H1 (cell line): Measurements from ENCODE around the gene RHBDF1. TPM values are rescaled to one million over a fixed set of nuclear protein-coding genes. Genes with fewer than 3 reads are reported as not detected.
A peak's percentile ranks its signal among the peaks of the same experiment; 100 is the strongest.

Experiments used
- CTCF ChIA-PET: fragments of 300-600 bp; sonication (Branson Sonifier 250); formaldehyde crosslinking; loops from one replicate; lab custom pipeline; 2021; ENCODE audit not compliant: partially characterized antibody; lab: Charles Lee
- POLR2A ChIA-PET: fragments of 300-600 bp; sonication (Branson Sonifier 250); formaldehyde crosslinking; loops from one replicate; lab custom pipeline; 2021; ENCODE audit warnings: inconsistent platforms; ENCODE audit not compliant: partially characterized antibody; lab: Charles Lee
- DNase-seq, 2 experiments: peaks; one replicate each; pipeline versions ENCODE4 v3.0.0 to v3.0.0-alpha.2; 2010 to 2022; ENCODE audit warnings: low spot score in 2 of 2, low read depth in 1 of 2, mixed read lengths in 1 of 2
- FAIRE-seq: peaks from 2 replicates; lab custom pipeline; 2011; peaks lifted over from hg19 to GRCh38; lab: Jason Lieb, UNC
- H2AFZ ChIP-seq: 2 replicates; pipeline ENCODE4 v1.8.1; 2012; ENCODE audit warnings: low read length, inconsistent platforms
- H2AK5ac ChIP-seq: 2 replicates; pipeline ENCODE4 v1.6.1; 2013; ENCODE audit warnings: low read depth, low read length
- H2BK120ac ChIP-seq: replicated peaks from 2 replicates; pipeline ENCODE3; 2013; ENCODE audit warnings: low read depth, low read length, inconsistent platforms
- H2BK12ac ChIP-seq: 2 replicates; pipeline ENCODE4 v1.6.1; 2013; ENCODE audit warnings: low read depth, low read length
- H2BK15ac ChIP-seq: 2 replicates; pipeline ENCODE4 v1.6.1; 2013; ENCODE audit warnings: low read length
- H2BK20ac ChIP-seq: 2 replicates; pipeline ENCODE4 v1.6.1; 2013; ENCODE audit warnings: low read length
- H2BK5ac ChIP-seq: 2 replicates; pipeline ENCODE4 v1.6.1; 2013; ENCODE audit warnings: low read depth, low read length
- H3K14ac ChIP-seq: 2 replicates; pipeline ENCODE4 v1.6.1; 2013; ENCODE audit warnings: inconsistent platforms; ENCODE audit not compliant: insufficient read length
- H3K18ac ChIP-seq: 2 replicates; pipeline ENCODE4 v1.6.1; 2013; ENCODE audit warnings: low read length; ENCODE audit errors: extremely low read depth
- H3K23ac ChIP-seq: 2 replicates; pipeline ENCODE4 v1.6.1; 2013; ENCODE audit warnings: inconsistent platforms; ENCODE audit not compliant: insufficient read length
- H3K23me2 ChIP-seq: 2 replicates; pipeline ENCODE4 v1.6.1; 2013; ENCODE audit warnings: low read depth, low read length
- H3K27ac ChIP-seq: 2 replicates; pipeline ENCODE4 v1.6.1; 2011; ENCODE audit warnings: low read depth, low read length, inconsistent platforms
- H3K27me3 ChIP-seq, 4 experiments: replicated peaks in 1 of 4; 1 replicate in 1 of 4; 2 replicates in 3 of 4; pipeline versions ENCODE4 v1.6.1 to v1.8.1; 2011 to 2013; ENCODE audit warnings: low read length in 3 of 4, mild to moderate bottlenecking in 3 of 4, inconsistent platforms in 2 of 4, mixed read lengths in 2 of 4, moderate library complexity in 1 of 4; ENCODE audit not compliant: control insufficient read depth in 3 of 4, insufficient read depth in 3 of 4; ENCODE audit errors: extremely low read depth in 1 of 4
- H3K36me3 ChIP-seq, 4 experiments: 2 replicates each; pipeline versions ENCODE4 v1.6.1 to v1.8.1; 2011 to 2013; ENCODE audit warnings: mild to moderate bottlenecking in 4 of 4, low read length in 3 of 4, moderate library complexity in 2 of 4, control low read depth in 1 of 4, inconsistent platforms in 1 of 4; ENCODE audit not compliant: insufficient read depth in 4 of 4, control insufficient read depth in 2 of 4
- H3K4ac ChIP-seq: replicated peaks from 2 replicates; pipeline ENCODE3; 2013; ENCODE audit warnings: low read length, low read depth, mixed read lengths, inconsistent platforms; ENCODE audit not compliant: insufficient read length
- H3K4me1 ChIP-seq, 4 experiments: replicated peaks in 1 of 4; 1 replicate in 1 of 4; 2 replicates in 3 of 4; pipeline versions ENCODE4 v1.6.1 to v1.8.1; 2011 to 2013; ENCODE audit warnings: low read length in 3 of 4, inconsistent platforms in 2 of 4, mixed read lengths in 1 of 4; ENCODE audit not compliant: insufficient read depth in 4 of 4, control insufficient read depth in 3 of 4
- H3K4me2 ChIP-seq, 2 experiments: 2 replicates each; pipeline versions ENCODE4 v1.6.1 to v1.8.1; 2011 to 2013; ENCODE audit warnings: low read depth in 2 of 2, low read length in 2 of 2, control low read depth in 1 of 2, inconsistent platforms in 1 of 2, mild to moderate bottlenecking in 1 of 2; ENCODE audit not compliant: insufficient read depth in 1 of 2
- H3K4me3 ChIP-seq, 4 experiments: fragments of 200-600, 300-600 bp in 1 of 4; sonication (generic), shearing (Covaris generic), sonication (Bioruptor Twin) in 1 of 4; 2 replicates each; pipeline versions ENCODE4 v1.5.1 to v1.8.1; 2011 to 2016; ENCODE audit warnings: low read length in 4 of 4, low read depth in 3 of 4, control low read depth in 2 of 4, inconsistent platforms in 2 of 4, mild to moderate bottlenecking in 2 of 4, mixed read lengths in 1 of 4, moderate library complexity in 1 of 4; ENCODE audit not compliant: insufficient read depth in 2 of 4; ENCODE audit errors: extremely low read depth in 1 of 4
- H3K56ac ChIP-seq: replicated peaks from 2 replicates; pipeline ENCODE3; 2013; ENCODE audit warnings: low read depth, mild to moderate bottlenecking, mixed read lengths, low read length, inconsistent platforms; ENCODE audit not compliant: insufficient read length
- H3K79me1 ChIP-seq: 2 replicates; pipeline ENCODE4 v1.6.1; 2013; ENCODE audit warnings: low read depth, low read length, control low read depth
- H3K79me2 ChIP-seq, 2 experiments: 2 replicates each; pipeline versions ENCODE4 v1.6.1 to v1.8.1; 2012 to 2013; ENCODE audit warnings: low read length in 2 of 2, mild to moderate bottlenecking in 2 of 2, inconsistent platforms in 1 of 2; ENCODE audit not compliant: insufficient read depth in 2 of 2, control insufficient read depth in 1 of 2
- H3K9ac ChIP-seq, 4 experiments: replicated peaks in 1 of 4; 1 replicate in 1 of 4; 2 replicates in 3 of 4; pipeline versions ENCODE4 v1.6.1 to v1.8.1; 2011 to 2013; ENCODE audit warnings: low read depth in 3 of 4, low read length in 3 of 4, control low read depth in 2 of 4, mild to moderate bottlenecking in 2 of 4, moderate library complexity in 2 of 4, inconsistent platforms in 1 of 4; ENCODE audit errors: extremely low read depth in 1 of 4
- H3K9me3 ChIP-seq, 2 experiments: 2 replicates each; pipeline versions ENCODE4 v1.6.1 to v1.8.1; 2012 to 2013; ENCODE audit warnings: mild to moderate bottlenecking in 2 of 2, moderate library complexity in 2 of 2, control low read depth in 1 of 2, inconsistent platforms in 1 of 2, low read depth in 1 of 2, low read length in 1 of 2, mixed read lengths in 1 of 2; ENCODE audit not compliant: insufficient read depth in 2 of 2
- H4K20me1 ChIP-seq, 2 experiments: replicated peaks in 1 of 2; 2 replicates each; pipeline versions ENCODE3 to v1.8.1; 2011 to 2013; ENCODE audit warnings: inconsistent platforms in 2 of 2, low read length in 2 of 2, mild to moderate bottlenecking in 1 of 2; ENCODE audit not compliant: insufficient read depth in 2 of 2, control insufficient read depth in 1 of 2
- H4K5ac ChIP-seq: 2 replicates; pipeline ENCODE4 v1.6.1; 2013; ENCODE audit warnings: low read length, low read depth, mixed read lengths, inconsistent platforms; ENCODE audit not compliant: insufficient read length
- H4K8ac ChIP-seq: 2 replicates; pipeline ENCODE4 v1.8.0; 2013; ENCODE audit warnings: mild to moderate bottlenecking, moderate library complexity, low read length, inconsistent platforms; ENCODE audit not compliant: insufficient read depth; ENCODE audit errors: extremely low read depth
- H4K91ac ChIP-seq: replicated peaks from 2 replicates; pipeline ENCODE3; 2013; ENCODE audit warnings: low read length, mixed read lengths, inconsistent platforms; ENCODE audit not compliant: insufficient read length
- RAD21 ChIP-seq, 2 experiments: IDR thresholded peaks in 1 of 2; conservative IDR thresholded peaks in 1 of 2; 2 replicates each; pipeline ENCODE4 v1.6.1; 2011; ENCODE audit warnings: low read depth in 2 of 2, low read length in 2 of 2, improper control_type of control experiment in 1 of 2, inconsistent platforms in 1 of 2, mild to moderate bottlenecking in 1 of 2, moderate library complexity in 1 of 2
- SIN3A ChIP-seq, 2 experiments: IDR thresholded peaks in 1 of 2; conservative IDR thresholded peaks in 1 of 2; 2 replicates each; pipeline ENCODE4 v1.6.1; 2011 to 2012; ENCODE audit warnings: low read length in 2 of 2, improper control_type of control experiment in 1 of 2, low read depth in 1 of 2, mild to moderate bottlenecking in 1 of 2
- TAF7 ChIP-seq: optimal IDR thresholded peaks from 2 replicates; pipeline ENCODE3; 2011; ENCODE audit warnings: low read depth, mild to moderate bottlenecking, inconsistent platforms, low read length, moderate library complexity, borderline replicate concordance
- YY1 ChIP-seq: IDR thresholded peaks from 2 replicates; pipeline ENCODE4 v1.6.1; 2011; ENCODE audit warnings: low read depth, mild to moderate bottlenecking, low read length
- WGBS, 2 experiments: shearing (Covaris generic) in 1 of 2; methylation state at CpG; one replicate each; pipeline versions ENCODE4 v1.1.6 to v1.1.7; 2013 to 2015; ENCODE audit warnings: low lambda C conversion rate in 2 of 2, mixed read lengths in 2 of 2, inconsistent platforms in 1 of 2, low coverage in 1 of 2, missing lambda C conversion rate in 1 of 2; ENCODE audit not compliant: insufficient replicate concordance in 2 of 2, insufficient coverage in 1 of 2, insufficient read length in 1 of 2; ENCODE audit errors: extremely low coverage in 1 of 2, missing lambda C conversion rate in 1 of 2; 5-methylcytosine and 5-hydroxymethylcytosine counted together
- polyA plus RNA-seq, 7 experiments: library from polyadenylated mRNA; depleted of rRNA in 3 of 7; stranded (reverse) in 5 of 7; unstranded in 2 of 7; fragments of >200 nt in 5 of 7; fragments of 200-250 nt in 2 of 7; gene quantifications; 1 replicate in 5 of 7; 2 replicates in 1 of 7; 4 replicates in 1 of 7; pipeline versions ENCODE4 v1.2.1 to v1.2.3, GENCODE V29; 2011 to 2013; ENCODE audit warnings: missing spikeins in 2 of 7, mixed read lengths in 2 of 7
- total RNA-seq: library from RNA; stranded (reverse); fragmentation: NEBNext Ultra II Directional; extraction: Animal tissue kit (Norgen Biotek cat#: 25700); gene quantifications from 2 replicates; pipeline ENCODE4 v1.2.1, GENCODE V29; 2021
- TF ChIP-seq, protein P1 (sequence below): IDR thresholded peaks from 2 replicates; pipeline ENCODE4 v1.6.1; 2012; ENCODE audit warnings: inconsistent platforms
- TF ChIP-seq, protein P2 (sequence below), 3 experiments: IDR thresholded peaks; 1 replicate in 2 of 3; 2 replicates in 1 of 3; pipeline versions ENCODE4 v1.5.1 to v1.6.1; 2011; ENCODE audit warnings: low read length in 3 of 3, mild to moderate bottlenecking in 3 of 3, inconsistent platforms in 2 of 3, low read depth in 1 of 3, moderate library complexity in 1 of 3; ENCODE audit not compliant: insufficient read depth in 1 of 3; ENCODE audit errors: control extremely low read depth in 1 of 3

The RHBDF1 gene
- total and polyA plus RNA-seq, 2 of the 8 experiments (the other 6 are each of a cell fraction or from before 2014, with no cell fraction given) = 37.4 to 51.6 TPM

DNA sequence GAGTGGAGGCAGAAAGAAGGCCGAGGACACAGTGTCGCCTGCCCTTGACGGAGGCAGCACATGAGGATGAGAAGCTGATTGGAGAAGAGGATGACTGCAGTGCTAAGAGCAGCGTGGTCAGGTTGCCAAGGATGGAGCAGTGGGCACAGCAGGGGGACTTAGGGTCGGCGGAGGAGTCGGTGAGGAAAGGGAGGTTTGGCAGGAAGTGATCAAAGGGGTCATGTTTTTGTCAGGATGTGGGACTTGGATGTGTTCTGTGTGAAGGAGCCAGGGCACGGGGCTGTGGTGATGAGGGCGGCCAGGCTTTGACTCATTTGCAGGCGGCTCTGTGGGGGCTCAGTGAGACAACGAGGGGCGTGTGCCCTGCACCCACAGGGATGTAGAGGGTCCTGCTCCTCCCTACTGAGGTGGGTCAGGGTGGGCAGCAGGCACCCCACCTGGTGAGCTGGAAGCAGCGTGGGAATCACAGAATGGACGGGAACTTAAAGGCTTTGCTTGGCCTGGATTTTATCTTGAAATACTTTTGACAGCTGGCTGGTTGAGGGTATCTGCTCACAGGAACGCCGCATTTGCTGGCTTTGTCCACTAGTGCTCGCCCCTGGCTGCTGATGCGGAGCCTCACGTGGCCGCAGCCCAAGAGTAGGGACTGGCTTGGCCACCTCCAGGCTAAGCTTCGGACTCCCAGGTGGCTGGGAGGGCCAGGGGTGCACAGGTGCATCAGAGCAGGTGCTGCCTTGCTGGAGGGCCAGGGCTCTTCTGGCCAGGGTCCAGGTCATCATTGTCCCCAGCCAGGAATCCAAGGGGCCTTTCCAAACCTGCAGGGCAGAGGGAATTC lies 11.6 kb upstream of the RHBDF1 start:
- Histone ChIP-seq H2BK12ac (no peak overlapping the region), H3K23me2 (no peaks in the 10 kb centered on the region), H2BK15ac (no peak overlapping the region), H3K36me3 (peaks cover 7 to 14% (median 9%) of the 10 kb centered on the region in 4 experiments; a peak in 7 of 8 replicates), H4K5ac (no peak overlapping the region), H3K27ac (no peak overlapping the region), H3K23ac (no peak overlapping the region), H2AK5ac (no peak overlapping the region), H3K4ac (no peak overlapping the region), H3K79me1 (no peaks in the 10 kb centered on the region), H3K56ac (no peak overlapping the region), H3K4me1 (peaks cover 0 to 10% (median 2%) of the 10 kb centered on the region in 4 experiments; a peak in 5 of 7 replicates), H3K79me2 (no peaks in the 10 kb centered on the region), H3K27me3 (no peaks in the 10 kb centered on the region), H2BK120ac (no peak overlapping the region), H2BK5ac (no peak overlapping the region), H3K4me3 (no peak overlapping the region), H2AFZ (no peak overlapping the region), H4K8ac (no peak overlapping the region), H3K14ac (no peak overlapping the region), H3K18ac (no peak overlapping the region), H2BK20ac (0 out of 2 replicates have a peak overlapping the region, but pooled peaks have one; percentile 61), H4K91ac (no peak overlapping the region), H3K4me2 (no peak overlapping the region), H3K9ac (no peak overlapping the region), H4K20me1 (peaks cover 7 to 15% of the 10 kb centered on the region in 2 experiments), H3K9me3 (no peaks in the 10 kb centered on the region)
- DNase-seq = no peak
- TF ChIP-seq TAF7 (no peak), YY1 (no peak), RAD21 (IDR thresholded peaks at IDR 0.05 in 1 of 2, conservative IDR thresholded peaks at IDR 0.05 in 1 of 2; ENCODE audit: low read depth in 2 of 2, low read length in 2 of 2) (no peak), SIN3A (conservative IDR thresholded peaks at IDR 0.05 in 1 of 2, IDR thresholded peaks at IDR 0.05 in 1 of 2; ENCODE audit: low read depth in 1 of 2, low read length in 2 of 2) (no peak)
- TF ChIP-seq, protein P1, sequence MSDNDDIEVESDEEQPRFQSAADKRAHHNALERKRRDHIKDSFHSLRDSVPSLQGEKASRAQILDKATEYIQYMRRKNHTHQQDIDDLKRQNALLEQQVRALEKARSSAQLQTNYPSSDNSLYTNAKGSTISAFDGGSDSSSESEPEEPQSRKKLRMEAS = 0 out of 2 replicates have a peak, but pooled peaks have one; percentile 21
- TF ChIP-seq, protein P2, sequence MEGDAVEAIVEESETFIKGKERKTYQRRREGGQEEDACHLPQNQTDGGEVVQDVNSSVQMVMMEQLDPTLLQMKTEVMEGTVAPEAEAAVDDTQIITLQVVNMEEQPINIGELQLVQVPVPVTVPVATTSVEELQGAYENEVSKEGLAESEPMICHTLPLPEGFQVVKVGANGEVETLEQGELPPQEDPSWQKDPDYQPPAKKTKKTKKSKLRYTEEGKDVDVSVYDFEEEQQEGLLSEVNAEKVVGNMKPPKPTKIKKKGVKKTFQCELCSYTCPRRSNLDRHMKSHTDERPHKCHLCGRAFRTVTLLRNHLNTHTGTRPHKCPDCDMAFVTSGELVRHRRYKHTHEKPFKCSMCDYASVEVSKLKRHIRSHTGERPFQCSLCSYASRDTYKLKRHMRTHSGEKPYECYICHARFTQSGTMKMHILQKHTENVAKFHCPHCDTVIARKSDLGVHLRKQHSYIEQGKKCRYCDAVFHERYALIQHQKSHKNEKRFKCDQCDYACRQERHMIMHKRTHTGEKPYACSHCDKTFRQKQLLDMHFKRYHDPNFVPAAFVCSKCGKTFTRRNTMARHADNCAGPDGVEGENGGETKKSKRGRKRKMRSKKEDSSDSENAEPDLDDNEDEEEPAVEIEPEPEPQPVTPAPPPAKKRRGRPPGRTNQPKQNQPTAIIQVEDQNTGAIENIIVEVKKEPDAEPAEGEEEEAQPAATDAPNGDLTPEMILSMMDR (IDR thresholded peaks at IDR 0.05; ENCODE audit: control extremely low read depth in 1 of 3, insufficient read depth in 1 of 3, low read depth in 1 of 3, low read length in 3 of 3) = peak in 1 of 3 experiments; percentile 9; a peak in 2 of 4 replicates
- 80% methylated on average over 21 of the region's 21 CpGs; no CpG with 5 or more reads in 1 of the 2 experiments for WGBS, 2 experiments
- FAIRE-seq = no peak
- ChIA-PET CTCF (interaction anchor here (0.8 to 25.7 kb wide), 7 partner anchors 7 to 133 kb away, joined by 3 to 856 read pairs (median 6); partner anchors contain the start of gene RHBDF1), POLR2A (interaction anchor here (1.4 to 2.2 kb wide), 5 partner anchors 9 to 21 kb away, joined by 3 to 9 read pairs (median 6); no protein-coding TSS in a partner anchor)
